HG03469 (cell line): ENCODE measurements around the gene OR8D2.
"Not testable (repeated sequence)": the region's sequence is repeated elsewhere in the genome, so short reads cannot be mapped to it uniquely, and the experiment has no call there.

Source experiments
- ATAC-seq: cut with Tn5 transposase; IDR thresholded peaks from one replicate; pipeline ENCODE4 v1.9.1; 2021; ENCODE audit warnings: mild to moderate bottlenecking, moderate library complexity, moderate number of reproducible peaks; ENCODE audit not compliant: unreplicated experiment

Gene OR8D2

DNA sequence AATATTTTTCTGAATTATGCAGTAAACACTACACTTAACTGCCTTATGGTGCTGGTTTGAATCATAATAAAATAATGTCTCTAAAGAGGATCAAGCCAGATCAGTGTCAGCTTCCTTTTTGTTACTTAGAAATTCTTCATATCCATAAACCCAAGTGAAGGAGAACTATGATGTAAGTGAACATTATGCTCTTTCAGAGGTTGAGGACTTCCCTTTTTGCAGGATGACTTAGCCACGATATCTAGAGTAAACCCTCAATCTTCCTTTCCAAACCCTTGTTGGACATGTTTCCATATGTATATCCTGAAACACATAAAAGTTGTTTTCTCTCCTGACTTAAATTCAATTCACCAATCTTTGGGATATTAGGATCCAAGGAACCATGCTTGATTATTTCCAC lies 25.3 kb downstream of the OR8D2 start:
- ATAC-seq = no peak

DNA sequence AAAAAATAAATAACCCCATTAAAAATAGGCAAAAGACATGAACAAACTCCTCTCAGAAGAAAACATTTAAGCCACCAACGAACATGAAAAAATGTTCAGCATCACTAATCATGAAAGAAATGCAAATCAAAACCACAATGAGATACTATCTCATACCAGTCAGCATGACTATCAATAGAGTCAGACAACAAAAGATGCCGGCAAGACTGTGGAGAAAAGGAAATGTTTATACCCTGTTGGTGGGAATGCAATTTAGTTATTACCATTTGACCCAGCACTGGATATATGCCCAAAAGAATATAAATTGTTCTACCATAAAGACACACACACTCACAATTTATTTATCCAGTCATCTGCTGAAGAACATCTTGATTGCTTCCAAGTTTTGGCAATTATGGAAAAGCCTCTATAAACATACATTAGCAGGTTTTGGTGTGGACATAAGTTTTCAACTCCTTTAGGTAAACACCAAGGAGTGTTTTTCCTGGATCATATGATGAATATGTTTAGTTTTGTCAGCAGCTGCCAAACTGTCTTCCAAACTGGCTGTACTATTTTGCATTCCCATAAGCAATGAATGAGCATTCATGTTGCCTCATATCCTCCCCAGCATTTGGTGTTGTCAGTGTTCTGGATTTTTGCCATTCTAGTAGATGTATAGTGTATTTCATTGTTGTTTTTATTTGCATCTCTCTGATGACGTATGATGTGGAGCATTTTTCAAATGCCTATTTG lies 34.2 kb downstream of the OR8D2 start:
- ATAC-seq = no peak

- no peak for ATAC-seq
Observed at GRCh38 chr11:124278261-124278660, 41.7 kb downstream of the OR8D2 start.

DNA sequence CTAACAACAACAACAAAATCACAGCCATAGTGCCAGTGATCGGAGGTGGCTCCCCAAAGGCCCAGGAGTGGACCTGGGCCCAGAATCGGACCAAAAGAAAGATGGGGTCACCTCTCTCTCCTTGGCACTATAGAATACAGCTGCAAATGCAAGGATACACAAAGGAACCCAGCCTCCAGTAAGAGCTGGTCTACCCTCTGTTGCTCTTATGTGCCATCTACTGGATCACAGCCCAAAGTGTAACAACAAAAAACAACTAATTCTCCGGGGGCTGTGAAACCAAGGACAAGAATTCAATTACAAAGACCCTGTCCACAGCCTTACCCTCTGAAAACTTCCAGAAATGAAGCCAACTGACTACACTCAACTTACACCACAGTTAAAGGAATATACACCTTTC lies 42.2 kb downstream of the OR8D2 start:
- ATAC-seq = no peak

GRCh38 chr11:124277207-124277606 lies 42.8 kb downstream of the OR8D2 start:
- ATAC-seq = no peak

DNA sequence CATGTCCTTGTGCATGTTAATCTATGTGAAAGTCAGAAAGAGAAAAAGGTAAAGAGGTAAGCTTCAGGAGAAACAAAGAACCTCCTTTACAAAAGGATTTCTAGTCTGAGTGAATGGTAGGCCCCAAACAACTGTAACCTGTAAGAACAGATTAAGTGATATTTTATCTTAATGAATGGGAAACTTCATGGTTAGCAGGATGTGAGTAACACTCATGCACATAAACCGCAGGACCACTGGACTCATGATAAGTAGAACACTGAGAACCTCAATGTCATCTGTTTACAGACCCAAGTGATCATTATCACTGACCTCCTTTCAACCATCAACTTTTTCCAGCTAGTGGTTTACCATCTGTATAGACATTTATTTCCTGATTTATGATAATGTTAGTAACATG lies 43.9 kb downstream of the OR8D2 start:
- ATAC-seq = no peak

DNA sequence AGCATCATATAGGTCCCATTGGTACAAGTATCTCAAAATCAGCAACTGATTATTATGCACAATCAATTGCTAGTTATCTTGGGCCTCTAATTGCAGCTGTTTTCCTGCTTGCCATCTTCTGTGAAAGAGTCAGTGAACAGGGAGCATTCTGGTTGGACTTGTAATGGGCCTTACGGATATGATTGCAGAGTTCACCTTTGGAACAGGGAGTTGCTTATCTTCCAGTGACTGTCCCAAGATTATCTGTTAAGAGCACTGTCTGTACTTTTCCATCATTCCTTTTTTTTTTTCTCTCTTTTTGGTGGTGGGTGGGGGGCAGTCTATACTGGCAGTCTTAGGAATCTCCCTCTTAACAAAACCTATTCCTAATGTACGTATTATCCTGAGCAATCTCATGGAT lies 46.0 kb downstream of the OR8D2 start:
- ATAC-seq = no peak

DNA sequence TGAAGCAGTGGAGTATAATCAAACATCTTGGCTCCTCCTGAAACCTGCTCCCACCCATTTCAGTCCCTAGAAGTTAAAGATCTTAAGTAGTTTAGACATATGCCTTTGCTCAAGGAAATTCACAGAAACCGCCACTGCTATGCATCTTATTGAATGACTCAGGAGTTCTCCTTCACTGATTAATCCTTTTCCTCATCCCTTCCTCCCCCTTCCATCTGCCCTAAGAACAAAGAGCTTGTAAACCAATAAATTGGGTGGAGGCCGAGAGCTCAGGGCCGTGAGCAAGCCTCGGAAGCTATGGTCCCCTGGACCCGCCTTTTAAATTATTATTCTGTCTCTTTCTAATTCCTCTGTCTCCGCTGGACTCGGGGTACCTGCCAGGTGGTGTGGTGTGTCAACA lies 49.1 kb downstream of the OR8D2 start:
- not testable (repeated sequence) for ATAC-seq
